GM13976 (cell line): ENCODE results near the gene MED12.

Source experiments
- DNase-seq: peaks from one replicate; pipeline ENCODE4 v3.0.0; 2012; ENCODE audit warnings: low spot score
- CTCF ChIP-seq: IDR thresholded peaks from 2 replicates; pipeline ENCODE4 v1.5.1; 2012; ENCODE audit warnings: borderline replicate concordance, mild to moderate bottlenecking; ENCODE audit not compliant: insufficient read depth; ENCODE audit errors: extremely low read depth, missing control alignments, control extremely low read depth
- in situ Hi-C: fragments of 300-500 bp; cut with MboI; formaldehyde crosslinking; loops from one replicate; pipeline ENCODE4 v1.12.0; 2022; ENCODE audit warnings: low sequenced_read_pairs, mixed read lengths, inconsistent platforms; ENCODE audit not compliant: unreplicated experiment

Gene MED12

GRCh38 chrX:71143508-71143907 is 25.1 kb downstream of the MED12 start:
- TF ChIP-seq CTCF, result no peak
- no peak for DNase-seq
- in situ Hi-C loops, result no loop called here

- no peak for DNase-seq
- in situ Hi-C loops, result no loop called here
- TF ChIP-seq CTCF, result no peak
These were observed 26.3 kb downstream of the MED12 start, which contains the start of gene NLGN3 for GRCh38 chrX:71144651-71145050. Gene NLGN3, plus strand, starts transcription at chrX:71144841. Its CDS starts 2,909 bp downstream, at chrX:71147750.

GRCh38 chrX:71147496-71148277 is 29.3 kb downstream of the MED12 start:
- in situ Hi-C loops, result no loop called here
- TF ChIP-seq CTCF, result no peak
- DNase-seq, result no peak

- in situ Hi-C loops, result no loop called here
- DNase-seq, result no peak
- no peak for TF ChIP-seq CTCF
These were observed 29.9 kb downstream of the MED12 start for GRCh38 chrX:71148278-71148663.

- no peak for TF ChIP-seq CTCF
- in situ Hi-C loops, result no loop called here
- DNase-seq, result no peak
These were observed 33.0 kb downstream of the MED12 start for GRCh38 chrX:71151366-71151765.

GRCh38 chrX:71154196-71154595 is 35.8 kb downstream of the MED12 start:
- no peak for TF ChIP-seq CTCF
- in situ Hi-C loops, result no loop called here

More at GRCh38 chrX:71154196-71154595, 35.8 kb downstream of the MED12 start:
- no peak for DNase-seq
